HAP-1 (cell line): Measurements from ENCODE around the gene GPRIN2.
A peak's percentile ranks its signal among the peaks of the same experiment; 100 is the strongest.
"Not testable (repeated sequence)": the region's sequence is repeated elsewhere in the genome, so short reads cannot be mapped to it uniquely, and the experiment has no call there.

Experiments used
- DNase-seq, 2 experiments: peaks; one replicate each; pipeline ENCODE4 v3.0.0-alpha.2; 2016 to 2020; ENCODE audit warnings: low spot score in 2 of 2
- H3K27me3 ChIP-seq: fragments of 250-450 bp; sonication (Bioruptor Pico); 2 replicates; pipeline ENCODE4 v1.5.1; 2020; ENCODE audit warnings: low read depth, mild to moderate bottlenecking, moderate library complexity
- H3K36me3 ChIP-seq: fragments of 250-450 bp; sonication (Bioruptor Pico); replicated peaks from 2 replicates; pipeline ENCODE4 v1.5.1; 2020; ENCODE audit warnings: mild to moderate bottlenecking
- H3K4me1 ChIP-seq: fragments of 250-450 bp; sonication (Bioruptor Pico); 2 replicates; pipeline ENCODE4 v1.5.1; 2020; ENCODE audit warnings: mild to moderate bottlenecking
- H3K4me3 ChIP-seq: fragments of 250-450 bp; sonication (Bioruptor Pico); 2 replicates; pipeline ENCODE4 v1.5.1; 2020; ENCODE audit warnings: mild to moderate bottlenecking, moderate library complexity
- H3K9me3 ChIP-seq: fragments of 250-450 bp; sonication (Bioruptor Pico); 2 replicates; pipeline ENCODE4 v1.5.1; 2020; ENCODE audit warnings: mild to moderate bottlenecking, moderate library complexity
- in situ Hi-C: fragments of 300-500 bp; cut with MboI; formaldehyde crosslinking; loops from 3 replicates; pipeline ENCODE4 v1.14.3; 2020; ENCODE audit warnings: low sequenced_read_pairs, inconsistent platforms, mixed read lengths

Gene GPRIN2

GRCh38 chr10:46541017-46541661 lies 15.3 kb downstream of the GPRIN2 start:
- Histone ChIP-seq H3K27me3 (0 out of 2 replicates have a peak, but pooled peaks cover 7% of the 10 kb centered on the region), H3K4me3 (no peak overlapping the region), H3K4me1 (no peaks in the 10 kb centered on the region), H3K9me3 (no peaks in the 10 kb centered on the region; the same call in 1 of the 2 replicates), H3K36me3 (no peaks in the 10 kb centered on the region)
- in situ Hi-C loops = loop anchor here (25.0 kb wide), 1 partner anchor 1696 kb away; no protein-coding TSS in a partner anchor
- peak in 1 of 2 experiments; percentile 56 for DNase-seq

GRCh38 chr10:46540412-46541016 lies 15.9 kb downstream of the GPRIN2 start:
- in situ Hi-C loops = loop anchor here (25.0 kb wide), 1 partner anchor 1697 kb away; no protein-coding TSS in a partner anchor
- Histone ChIP-seq H3K36me3 (no peaks in the 10 kb centered on the region), H3K4me3 (no peak overlapping the region), H3K4me1 (no peaks in the 10 kb centered on the region), H3K9me3 (no peaks in the 10 kb centered on the region; the same call in 1 of the 2 replicates), H3K27me3 (0 out of 2 replicates have a peak, but pooled peaks cover 7% of the 10 kb centered on the region)
- DNase-seq = peak in 1 of 2 experiments; percentile 4

- no peaks in the 10 kb centered on the region; the same call in 1 of the 2 replicates for H3K9me3 ChIP-seq
- H3K4me3 ChIP-seq = no peak overlapping the region
- DNase-seq = peak in 1 of 2 experiments; percentile 7
- H3K27me3 ChIP-seq = 0 out of 2 replicates have a peak, but pooled peaks cover 7% of the 10 kb centered on the region
- no peaks in the 10 kb centered on the region for H3K36me3 ChIP-seq
- in situ Hi-C loops = loop anchor here (25.0 kb wide), 1 partner anchor 1697 kb away; no protein-coding TSS in a partner anchor
- H3K4me1 ChIP-seq = no peaks in the 10 kb centered on the region
Observed at GRCh38 chr10:46539596-46540411, 16.7 kb downstream of the GPRIN2 start.

GRCh38 chr10:46538717-46539426 lies 17.6 kb downstream of the GPRIN2 start:
- Histone ChIP-seq H3K36me3 (no peaks in the 10 kb centered on the region), H3K9me3 (no peaks in the 10 kb centered on the region; the same call in 1 of the 2 replicates), H3K27me3 (0 out of 2 replicates have a peak, but pooled peaks cover 7% of the 10 kb centered on the region), H3K4me1 (no peaks in the 10 kb centered on the region), H3K4me3 (no peak overlapping the region)
- in situ Hi-C loops = loop anchor here (25.0 kb wide), 1 partner anchor 1698 kb away; no protein-coding TSS in a partner anchor
- DNase-seq = no peak

- Histone ChIP-seq H3K36me3 (no peaks in the 10 kb centered on the region), H3K9me3 (no peaks in the 10 kb centered on the region; the same call in 1 of the 2 replicates), H3K4me1 (no peaks in the 10 kb centered on the region), H3K27me3 (0 out of 2 replicates have a peak, but pooled peaks cover 7% of the 10 kb centered on the region), H3K4me3 (no peak overlapping the region)
- no peak for DNase-seq
- in situ Hi-C loops = loop anchor here (25.0 kb wide), 1 partner anchor 1699 kb away; no protein-coding TSS in a partner anchor
Observed at GRCh38 chr10:46538155-46538554, 18.3 kb downstream of the GPRIN2 start.

GRCh38 chr10:46537309-46537708 lies 19.1 kb downstream of the GPRIN2 start:
- in situ Hi-C loops = loop anchor here (25.0 kb wide), 1 partner anchor 1700 kb away; no protein-coding TSS in a partner anchor
- Histone ChIP-seq H3K27me3 (0 out of 2 replicates have a peak, but pooled peaks cover 7% of the 10 kb centered on the region), H3K9me3 (no peaks in the 10 kb centered on the region; the same call in 1 of the 2 replicates), H3K4me3 (no peak overlapping the region), H3K36me3 (no peaks in the 10 kb centered on the region), H3K4me1 (no peaks in the 10 kb centered on the region)
- no peak for DNase-seq

- H3K4me1 ChIP-seq = no peaks in the 10 kb centered on the region
- DNase-seq = no peak
- H3K4me3 ChIP-seq = no peak overlapping the region
- in situ Hi-C loops = loop anchor here (25.0 kb wide), 1 partner anchor 1701 kb away; no protein-coding TSS in a partner anchor
- 0 out of 2 replicates have a peak, but pooled peaks cover 7% of the 10 kb centered on the region for H3K27me3 ChIP-seq
- H3K9me3 ChIP-seq = no peaks in the 10 kb centered on the region; the same call in 1 of the 2 replicates
- H3K36me3 ChIP-seq = no peaks in the 10 kb centered on the region
Observed at GRCh38 chr10:46536781-46537180, 19.7 kb downstream of the GPRIN2 start.

GRCh38 chr10:46536171-46536570 lies 20.3 kb downstream of the GPRIN2 start:
- no peak for DNase-seq
- Histone ChIP-seq H3K4me3 (no peak overlapping the region), H3K27me3 (0 out of 2 replicates have a peak, but pooled peaks cover 7% of the 10 kb centered on the region), H3K4me1 (no peaks in the 10 kb centered on the region), H3K36me3 (no peaks in the 10 kb centered on the region), H3K9me3 (no peaks in the 10 kb centered on the region; the same call in 1 of the 2 replicates)
- in situ Hi-C loops = loop anchor here (25.0 kb wide), 1 partner anchor 1701 kb away; no protein-coding TSS in a partner anchor

- no peak for DNase-seq
- 0 out of 2 replicates have a peak, but pooled peaks cover 6% of the 10 kb centered on the region for H3K27me3 ChIP-seq
- H3K9me3 ChIP-seq = no peaks in the 10 kb centered on the region; the same call in 1 of the 2 replicates
- H3K36me3 ChIP-seq = no peaks in the 10 kb centered on the region
- H3K4me3 ChIP-seq = no peak overlapping the region
- no peaks in the 10 kb centered on the region for H3K4me1 ChIP-seq
- in situ Hi-C loops = loop anchor here (25.0 kb wide), 1 partner anchor 1702 kb away; no protein-coding TSS in a partner anchor
Observed at GRCh38 chr10:46534828-46535524, 21.5 kb downstream of the GPRIN2 start.

GRCh38 chr10:46532256-46532655 lies 24.2 kb downstream of the GPRIN2 start:
- not testable (repeated sequence) for H3K4me3 ChIP-seq, H3K27me3 ChIP-seq, H3K36me3 ChIP-seq, H3K4me1 ChIP-seq, H3K9me3 ChIP-seq, DNase-seq
- in situ Hi-C loops = loop anchor here (25.0 kb wide), 1 partner anchor 1705 kb away; no protein-coding TSS in a partner anchor

- Histone ChIP-seq H3K9me3 (peaks cover 3% of the 10 kb centered on the region; the same call in 1 of the 2 replicates), H3K4me1 (no peaks in the 10 kb centered on the region), H3K36me3 (no peaks in the 10 kb centered on the region), H3K27me3 (no peaks in the 10 kb centered on the region; the same call in 1 of the 2 replicates), H3K4me3 (no peak overlapping the region)
- in situ Hi-C loops = loop anchor here (25.0 kb wide), 1 partner anchor 1707 kb away; no protein-coding TSS in a partner anchor
- DNase-seq = no peak
Observed at GRCh38 chr10:46530249-46531186, 25.9 kb downstream of the GPRIN2 start.
